SKM-1 treated with dmso at 0.1 percent for 144 hours (cell line): ENCODE results near the gene SLC38A5.
"Not testable (repeated sequence)": the region's sequence is repeated elsewhere in the genome, so short reads cannot be mapped to it uniquely, and the experiment has no call there.

Experiments used
- DNase-seq: peaks from one replicate; lab custom pipeline; 2025; ENCODE audit not compliant: unreplicated experiment; lab: John Stamatoyannopoulos, UW

SLC38A5 gene

GRCh38 chrX:48470110-48470832 lies at the start of gene SLC38A5:
Gene SLC38A5 (minus strand): TSS chrX:48470260. CDS start chrX:48467924, 2,336 bp downstream.
- DNase-seq, result no peak

GRCh38 chrX:48519481-48519880 lies 49.4 kb upstream of the SLC38A5 start:
- not testable (repeated sequence) for DNase-seq

- DNase-seq, result no peak
Measured at GRCh38 chrX:48516987-48517386, 46.9 kb upstream of the SLC38A5 start.

- no peak for DNase-seq
Measured at GRCh38 chrX:48516285-48516684, 46.2 kb upstream of the SLC38A5 start.

GRCh38 chrX:48515842-48516241 lies 45.8 kb upstream of the SLC38A5 start:
- no peak for DNase-seq

GRCh38 chrX:48514868-48515460 lies 44.9 kb upstream of the SLC38A5 start:
- no peak for DNase-seq

GRCh38 chrX:48514126-48514806 lies 44.2 kb upstream of the SLC38A5 start:
- no peak for DNase-seq

- DNase-seq, result no peak
Measured at GRCh38 chrX:48513670-48514069, 43.6 kb upstream of the SLC38A5 start.

GRCh38 chrX:48512371-48512935 lies 42.4 kb upstream of the SLC38A5 start:
- DNase-seq, result no peak

GRCh38 chrX:48511560-48511959 lies 41.5 kb upstream of the SLC38A5 start:
- DNase-seq, result no peak

- no peak for DNase-seq
Measured at GRCh38 chrX:48509619-48510018, 39.6 kb upstream of the SLC38A5 start.

GRCh38 chrX:48509245-48509590 lies 39.2 kb upstream of the SLC38A5 start:
- no peak for DNase-seq

GRCh38 chrX:48508400-48509244 lies 38.6 kb upstream of the SLC38A5 start, which contains the start of gene PORCN:
Gene PORCN (plus strand): TSS chrX:48508992. CDS start chrX:48509821, 829 bp downstream.
- peak; percentile 36 for DNase-seq

GRCh38 chrX:48507246-48507645 lies 37.2 kb upstream of the SLC38A5 start:
- no peak for DNase-seq

GRCh38 chrX:48505481-48505880 lies 35.4 kb upstream of the SLC38A5 start:
- no peak for DNase-seq

GRCh38 chrX:48504261-48504660 lies 34.2 kb upstream of the SLC38A5 start:
- DNase-seq, result no peak

GRCh38 chrX:48498374-48498809 lies 28.3 kb upstream of the SLC38A5 start:
- DNase-seq, result no peak

GRCh38 chrX:48497871-48498270 lies 27.8 kb upstream of the SLC38A5 start:
- DNase-seq, result no peak

- no peak for DNase-seq
Measured at GRCh38 chrX:48496660-48497059, 26.6 kb upstream of the SLC38A5 start.

- no peak for DNase-seq
Measured at GRCh38 chrX:48493890-48494364, 23.9 kb upstream of the SLC38A5 start.
